ENCODE data around the gene GATA6. TPM values are rescaled to one million over a fixed set of nuclear protein-coding genes. Genes with fewer than 3 reads are reported as not detected.
A peak's percentile ranks its signal among the peaks of the same experiment; 100 is the strongest.
"Not testable (repeated sequence)": the region's sequence is repeated elsewhere in the genome, so short reads cannot be mapped to it uniquely, and the experiment has no call there.

GATA6 gene
- total RNA-seq, 1 experiment from 2014 or later: 7.5 TPM

DNA sequence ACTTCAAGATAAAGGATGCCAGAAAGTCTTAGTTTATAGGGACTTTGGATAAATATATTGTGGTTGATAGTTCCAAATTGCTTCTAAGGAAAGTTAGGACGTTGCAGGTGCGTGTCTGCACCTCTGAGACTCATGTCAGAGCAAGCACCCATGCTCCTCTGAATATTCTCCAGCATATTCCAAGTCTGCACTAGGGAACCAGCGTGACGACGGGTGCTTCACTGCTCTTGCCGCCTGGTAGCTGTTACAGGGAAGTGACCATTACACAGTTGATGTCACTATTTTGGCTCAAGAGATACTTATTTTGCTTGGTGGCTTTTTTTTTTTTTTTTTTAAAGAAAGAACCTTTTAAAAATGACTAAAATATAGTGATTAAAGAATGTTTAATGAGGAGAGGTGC, 35.6 kb downstream of the GATA6 start:
- DNase-seq (ENCODE audit: low spot score): no peak

DNA sequence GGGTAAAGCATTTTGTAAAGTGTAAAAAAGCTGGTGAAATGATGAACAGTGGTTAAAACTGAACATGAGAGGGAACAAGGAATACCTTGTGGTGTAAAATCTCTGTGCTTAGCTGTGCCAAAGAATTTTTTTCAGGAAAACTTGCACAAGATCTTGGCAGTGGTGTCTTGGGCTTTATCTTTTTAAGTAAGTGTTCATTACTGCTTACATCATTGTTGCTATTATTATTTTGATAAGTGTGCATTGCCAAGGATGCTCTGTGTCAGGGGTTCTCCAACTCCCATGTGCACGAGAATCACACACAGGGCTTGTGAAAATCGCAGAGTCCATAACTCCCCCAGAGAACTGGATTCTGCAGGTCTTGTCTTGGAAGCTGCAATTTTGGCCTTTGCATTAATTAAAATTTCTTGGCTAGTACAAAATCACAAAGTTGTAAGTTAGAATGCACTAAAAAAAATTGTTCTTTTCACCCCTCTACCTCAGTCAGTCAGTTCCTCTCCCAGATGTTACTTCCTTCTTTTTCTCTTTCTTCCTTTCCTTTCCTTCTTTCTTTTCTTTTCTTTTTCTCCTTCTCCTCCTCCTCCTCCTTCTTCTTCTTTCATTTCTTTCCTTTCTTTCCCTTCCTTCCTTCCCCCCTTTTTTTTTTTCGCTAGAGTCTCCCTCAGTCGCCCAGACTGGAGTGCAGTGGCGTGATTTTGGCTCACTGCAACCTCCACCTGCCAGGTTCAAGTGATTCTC, 37.8 kb downstream of the GATA6 start:
- DNase-seq (ENCODE audit: low spot score): no peak

DNA sequence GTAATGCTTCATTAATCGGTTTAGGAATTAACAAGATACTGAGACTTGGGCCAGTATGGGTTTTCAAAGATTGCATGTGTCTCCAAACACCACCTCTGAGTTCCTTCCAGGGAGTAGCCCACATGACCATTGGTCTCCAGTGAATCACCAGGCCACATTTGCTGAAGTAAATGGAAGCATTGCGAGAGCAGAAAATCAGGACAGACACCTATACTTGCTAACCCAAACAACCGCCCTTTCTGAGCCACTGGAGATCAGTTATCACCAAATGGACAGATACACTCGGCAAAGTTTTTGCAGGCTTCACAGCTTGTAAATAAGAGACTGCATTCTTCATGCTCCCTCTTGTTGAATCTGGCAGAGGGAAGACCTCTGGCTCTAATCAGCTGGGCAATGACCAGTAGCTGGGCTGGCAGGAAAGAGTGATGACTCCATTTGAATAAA, 40.9 kb downstream of the GATA6 start:
- DNase-seq (ENCODE audit: low spot score): no peak

DNA sequence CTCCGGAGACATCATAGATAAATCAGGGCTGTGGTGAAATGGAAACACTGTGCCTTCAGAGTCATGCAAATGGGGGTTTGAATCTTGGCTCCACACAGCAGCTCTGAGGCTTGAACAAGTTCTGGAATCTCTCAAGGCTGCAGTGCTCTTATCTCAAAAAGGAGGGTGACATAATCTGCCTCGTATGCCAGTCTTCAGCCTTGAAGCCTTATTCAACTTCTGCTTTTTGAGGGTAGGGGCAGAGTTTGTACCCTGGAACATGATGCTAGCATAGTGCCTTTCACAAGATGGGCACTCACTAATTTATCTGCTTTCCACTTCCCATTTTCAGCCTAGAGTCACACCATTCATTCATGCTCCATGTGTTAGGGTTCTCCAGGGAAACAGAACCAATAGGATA, 42.3 kb downstream of the GATA6 start:
- DNase-seq (ENCODE audit: low spot score): no peak

DNA sequence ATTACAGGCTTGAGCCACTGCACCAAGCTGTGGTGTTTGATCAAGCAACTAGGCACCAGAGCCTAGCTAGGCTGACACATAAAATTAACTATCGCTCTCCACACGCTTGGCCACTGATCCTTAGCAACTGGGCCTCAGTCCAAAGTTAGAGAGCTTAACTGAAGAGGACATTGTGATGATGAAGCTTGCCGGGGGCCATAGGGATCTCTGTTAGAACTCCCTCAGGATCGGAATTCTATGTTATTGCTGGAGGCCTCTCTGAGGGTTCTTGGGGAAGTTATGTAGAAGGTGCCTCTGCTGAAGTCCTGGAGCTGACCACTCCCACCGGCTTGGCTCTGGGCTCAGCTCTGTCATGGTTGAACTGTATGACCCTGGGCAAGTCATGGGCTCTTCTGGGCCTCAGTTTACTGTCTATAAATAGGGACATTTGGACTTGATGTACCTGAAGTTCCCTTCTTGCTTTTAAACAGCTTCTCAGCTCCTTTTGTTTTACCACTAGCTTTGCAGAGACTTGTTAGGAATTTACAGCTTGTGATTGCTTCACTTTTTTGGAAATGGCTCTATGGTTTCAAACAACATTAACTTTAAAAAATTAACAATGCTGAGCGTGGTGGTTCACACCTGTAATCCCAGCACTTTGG, 44.1 kb downstream of the GATA6 start:
- DNase-seq (ENCODE audit: low spot score): no peak

DNA sequence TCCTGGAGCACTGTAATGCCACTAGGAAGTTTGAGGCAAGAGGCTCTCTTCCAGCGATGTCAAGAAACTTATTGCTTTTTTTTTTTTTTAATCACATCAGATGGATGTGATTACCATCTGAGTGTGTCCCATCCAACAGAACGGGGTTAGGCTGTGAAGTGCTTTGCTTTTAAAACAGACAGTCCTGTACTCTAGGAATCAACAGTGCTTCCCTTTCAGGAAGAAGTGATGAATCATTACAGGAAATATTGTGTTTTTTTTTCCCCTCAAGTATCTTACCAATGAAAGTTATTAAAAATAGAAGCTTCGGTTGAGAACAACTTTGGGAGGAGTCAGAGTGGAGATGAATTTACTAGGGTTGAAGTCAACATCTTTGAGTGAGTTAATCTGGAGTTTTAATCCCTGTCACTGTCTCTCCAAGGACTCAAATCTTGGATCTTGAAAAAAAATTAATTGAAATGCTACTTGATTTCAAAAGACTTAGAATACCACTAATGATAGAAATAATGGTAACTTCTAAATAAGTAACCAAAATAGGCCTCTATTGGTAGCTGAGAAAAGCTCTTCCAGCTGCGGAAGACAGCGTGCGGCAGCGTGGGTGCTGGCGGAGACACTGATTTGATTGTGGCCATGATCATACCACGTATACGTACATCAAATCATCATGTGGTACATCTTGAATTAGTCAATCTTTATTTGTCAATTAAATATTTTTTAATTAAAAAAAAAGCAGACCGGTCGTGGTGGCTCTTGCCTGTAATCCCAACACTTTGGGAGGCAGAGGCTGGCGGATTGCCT, 45.5 kb downstream of the GATA6 start:
- no peak for DNase-seq (ENCODE audit: low spot score)

DNA sequence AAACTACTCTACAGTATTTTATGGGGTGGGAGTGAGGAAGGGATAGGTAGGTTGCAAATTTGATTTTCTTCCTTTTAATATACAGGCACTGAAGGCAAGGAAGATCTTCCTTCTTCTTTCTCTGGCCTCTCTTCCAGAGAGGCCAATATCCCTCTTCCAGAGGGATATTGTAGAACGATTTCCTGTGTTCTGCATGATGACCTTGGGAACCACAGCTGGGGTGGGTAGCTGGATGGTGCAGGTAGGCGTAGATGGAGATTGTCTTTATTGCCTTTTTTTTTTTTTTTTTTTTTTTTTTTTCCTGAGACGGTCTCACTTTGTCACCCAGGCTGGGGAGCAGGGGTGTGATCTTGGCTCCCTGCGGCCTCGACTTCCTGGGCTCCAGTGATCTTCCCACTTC, 49.4 kb downstream of the GATA6 start:
- no peak for DNase-seq (ENCODE audit: low spot score)

DNA sequence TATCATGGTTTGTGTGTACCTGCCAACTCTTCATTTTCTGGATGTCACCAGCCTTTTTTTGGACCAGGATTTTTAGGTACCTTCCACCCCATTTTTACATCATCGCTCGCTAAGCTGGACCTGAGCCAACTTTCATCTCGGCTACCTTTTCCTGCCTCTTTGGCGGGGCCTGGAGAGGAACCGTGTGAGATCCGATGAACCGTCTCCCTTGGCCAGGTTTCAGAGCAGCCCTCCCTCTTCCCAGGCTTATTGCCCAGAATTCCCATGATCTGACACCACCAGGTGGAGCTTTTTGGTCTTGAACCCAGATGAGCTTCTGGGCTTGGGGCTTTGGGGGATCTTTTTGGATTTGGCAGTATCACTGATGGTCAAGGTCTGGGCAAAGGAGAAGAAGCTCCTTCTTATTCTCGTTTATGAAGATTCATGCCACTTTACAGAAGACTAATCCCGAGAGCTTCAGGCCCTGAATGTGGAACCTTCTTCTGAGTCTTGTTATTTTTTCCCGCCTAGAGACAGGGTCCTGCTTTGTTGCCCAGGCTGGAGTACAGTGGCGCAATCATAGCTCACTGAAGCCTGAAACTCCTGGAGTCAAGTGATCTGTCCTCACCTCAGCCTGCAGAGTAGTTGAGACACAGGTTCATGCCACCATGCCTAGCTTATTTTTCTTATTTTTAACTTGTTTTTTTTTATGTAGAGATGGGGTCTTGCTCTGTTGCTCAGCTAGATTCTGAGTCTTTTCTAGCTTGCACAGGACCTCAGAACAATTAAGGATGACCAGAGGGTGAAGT, 50.4 kb downstream of the GATA6 start:
- DNase-seq (ENCODE audit: low spot score): no peak

DNA sequence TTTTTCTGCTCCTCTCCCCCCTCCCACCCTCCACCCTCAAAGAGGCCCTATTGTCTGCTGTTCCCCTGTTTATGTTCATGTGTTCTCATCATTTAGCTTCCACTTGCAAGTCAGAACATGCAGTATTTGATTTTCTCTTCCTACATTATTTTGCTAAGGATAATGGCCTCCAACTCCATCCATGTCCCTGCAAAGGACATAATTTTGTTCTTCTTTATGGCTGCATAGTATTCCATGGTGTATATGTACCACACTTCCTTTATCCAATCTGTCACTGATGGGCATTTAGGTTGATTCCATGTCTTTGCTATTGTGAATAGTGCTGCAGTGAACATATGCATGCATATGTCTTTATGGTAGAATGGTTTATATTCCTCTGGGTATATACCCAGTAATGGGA, 51.2 kb downstream of the GATA6 start:
- DNase-seq (ENCODE audit: low spot score): not testable (repeated sequence)

DNA sequence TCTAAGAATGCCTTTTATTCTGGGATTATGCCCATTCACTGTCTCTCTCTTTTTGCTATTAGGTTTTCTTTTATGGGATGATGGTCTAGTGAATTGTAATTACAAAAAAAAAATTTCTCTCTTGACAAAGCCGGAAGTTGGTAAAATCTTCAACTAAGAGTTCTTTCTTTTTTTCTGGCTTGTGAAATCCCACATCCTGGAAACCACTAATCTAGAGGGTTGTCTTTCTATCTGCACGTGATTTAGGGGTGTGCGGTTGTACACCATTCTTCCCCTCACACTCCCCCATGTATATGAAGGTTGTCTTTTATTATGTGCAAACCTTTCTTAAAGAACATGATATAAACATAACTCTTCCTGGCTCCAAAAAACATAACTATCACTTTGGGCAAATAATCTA, 52.0 kb downstream of the GATA6 start:
- no peak for DNase-seq (ENCODE audit: low spot score)

DNA sequence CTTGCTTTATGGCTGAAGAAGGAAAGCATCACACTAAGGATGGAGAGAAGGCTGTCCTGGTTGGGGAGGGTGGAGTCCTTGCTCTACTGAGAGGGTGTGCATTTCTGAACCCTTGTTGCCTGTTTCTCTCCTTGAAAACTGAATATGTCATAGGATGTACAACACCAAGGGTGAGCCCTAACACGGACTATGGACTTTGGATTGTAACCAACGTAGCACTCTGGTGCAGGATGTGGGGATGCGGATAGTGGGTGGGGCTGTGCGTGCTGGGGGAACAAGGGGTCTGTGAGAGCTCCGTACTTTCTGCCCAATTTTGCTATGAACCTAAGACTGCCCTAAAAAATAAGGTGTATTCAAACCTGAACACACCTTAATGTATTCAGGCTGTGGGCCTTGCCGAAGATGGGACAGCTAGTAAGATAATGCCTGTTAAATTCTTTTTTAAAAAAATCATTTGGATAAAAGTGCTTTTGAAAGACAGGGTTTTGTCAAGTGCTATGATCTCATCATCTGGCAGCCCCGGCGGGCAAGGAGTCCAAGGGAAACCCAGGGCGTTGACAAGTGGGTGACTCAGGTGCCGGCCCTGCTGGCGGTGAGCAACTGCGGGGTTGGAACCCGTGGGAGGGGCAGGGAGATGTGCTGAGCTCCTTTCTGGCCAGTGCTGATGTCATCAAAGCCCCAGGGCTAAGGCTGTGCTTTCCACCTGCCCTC, 54.0 kb downstream of the GATA6 start:
- peak; percentile 93 for DNase-seq (ENCODE audit: low spot score)

DNA sequence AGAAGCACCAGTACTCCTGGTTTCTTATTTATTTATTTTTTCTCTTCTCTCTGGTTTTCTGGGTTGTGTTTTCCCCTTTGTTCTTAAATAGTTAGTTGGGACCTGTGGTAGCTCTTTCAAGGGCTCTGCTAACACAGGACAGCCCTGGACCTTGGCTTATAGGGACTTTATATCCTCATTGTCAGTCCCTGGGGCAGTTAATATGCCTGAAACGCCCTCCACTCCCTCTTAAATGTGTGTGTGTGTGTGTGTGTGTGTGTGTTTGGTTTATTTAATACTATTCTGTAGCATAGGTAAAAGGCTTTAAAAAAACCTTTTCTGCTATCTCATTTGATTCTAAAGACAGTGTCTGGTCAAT, 54.6 kb downstream of the GATA6 start:
- no peak for DNase-seq (ENCODE audit: low spot score)

DNA sequence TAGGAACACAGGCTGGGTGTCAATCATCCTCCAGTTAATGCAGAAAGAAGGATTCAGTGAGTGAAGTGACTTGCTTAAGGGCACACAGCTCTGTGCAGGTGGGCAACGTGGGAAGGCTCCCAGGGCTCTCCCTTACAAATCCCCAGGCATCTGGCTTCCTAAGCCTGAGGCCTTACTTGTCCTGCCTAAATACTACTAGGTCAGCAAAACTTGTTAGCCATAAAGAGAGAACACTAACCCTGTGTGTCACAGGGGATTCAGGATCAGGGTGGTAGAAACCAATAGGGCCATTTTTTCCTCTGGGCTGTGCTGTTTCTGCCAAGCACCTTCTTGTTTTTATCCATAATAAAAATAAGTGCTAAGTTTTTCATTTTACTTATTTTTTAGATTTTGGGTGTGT, 55.0 kb downstream of the GATA6 start:
- no peak for DNase-seq (ENCODE audit: low spot score)

DNA sequence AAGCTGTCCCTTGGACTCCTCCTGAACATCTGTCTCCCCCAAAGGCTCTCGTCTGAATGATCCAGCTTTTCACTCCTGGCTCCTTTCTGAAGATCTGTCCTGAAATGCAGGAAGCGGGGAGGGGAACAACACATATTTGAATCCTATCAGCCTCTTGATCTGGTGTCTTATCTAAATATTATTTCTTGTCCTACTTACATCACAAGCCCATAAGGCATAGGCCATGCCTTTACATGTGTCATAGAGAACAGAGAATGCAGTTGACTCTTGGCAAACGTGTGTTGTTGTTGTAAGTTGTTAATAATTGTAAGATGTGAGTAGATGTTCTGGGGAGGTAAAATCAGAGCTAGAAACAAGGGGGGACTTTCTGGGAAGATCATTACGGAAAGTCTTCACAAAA, 57.4 kb downstream of the GATA6 start:
- no peak for DNase-seq (ENCODE audit: low spot score)

DNA sequence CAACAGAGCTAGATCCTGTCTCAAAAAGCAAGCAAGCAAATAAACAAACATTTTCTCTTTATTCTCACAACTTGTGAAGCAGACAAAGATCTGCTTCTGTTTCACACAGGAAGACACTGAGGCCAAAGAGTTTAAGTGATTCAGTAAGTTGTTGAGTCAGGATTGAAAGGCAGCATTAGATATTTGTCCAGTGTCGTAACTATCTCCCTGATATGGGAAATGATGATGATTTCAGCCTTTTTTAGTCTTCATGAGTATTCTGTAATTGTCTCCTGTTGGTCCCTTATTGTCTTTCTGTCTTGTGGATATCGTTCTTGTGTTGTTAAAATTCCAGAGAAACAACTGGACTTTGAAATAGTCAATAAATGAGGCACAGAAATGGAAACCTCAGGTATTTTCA, 59.6 kb downstream of the GATA6 start:
- no peak for DNase-seq (ENCODE audit: low spot score)

DNA sequence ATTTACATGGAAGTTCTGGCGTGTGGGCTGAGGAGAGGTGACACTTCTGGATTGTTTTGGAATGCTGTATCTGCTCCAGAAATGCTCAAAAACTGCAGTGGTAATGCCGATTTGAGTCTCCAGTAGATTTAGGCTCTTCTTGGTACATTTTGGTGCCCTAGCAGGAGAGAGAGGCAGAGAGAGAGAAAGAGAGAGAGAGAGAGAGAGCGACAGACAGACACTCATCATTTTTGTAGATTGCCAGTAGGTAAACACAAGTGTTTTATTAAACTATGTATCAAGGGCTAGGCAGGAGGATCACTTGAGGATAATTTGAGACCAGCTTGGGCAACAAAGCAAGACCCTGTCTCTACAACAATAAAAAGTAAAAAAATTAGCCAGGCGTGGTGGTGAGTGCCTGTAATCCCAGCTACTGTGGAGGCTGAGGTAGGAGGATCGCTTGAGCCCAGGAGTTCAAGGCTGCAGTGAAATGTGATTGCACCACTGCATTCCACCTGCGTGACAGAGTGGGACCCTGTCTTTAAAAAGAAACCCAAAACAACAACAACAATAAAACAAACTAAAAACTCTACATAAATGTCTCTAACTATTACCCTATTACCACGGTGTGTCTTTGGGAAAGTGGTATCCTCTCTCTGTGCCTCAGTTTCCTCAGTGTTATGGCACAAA, 60.2 kb downstream of the GATA6 start:
- no peak for DNase-seq (ENCODE audit: low spot score)

DNA sequence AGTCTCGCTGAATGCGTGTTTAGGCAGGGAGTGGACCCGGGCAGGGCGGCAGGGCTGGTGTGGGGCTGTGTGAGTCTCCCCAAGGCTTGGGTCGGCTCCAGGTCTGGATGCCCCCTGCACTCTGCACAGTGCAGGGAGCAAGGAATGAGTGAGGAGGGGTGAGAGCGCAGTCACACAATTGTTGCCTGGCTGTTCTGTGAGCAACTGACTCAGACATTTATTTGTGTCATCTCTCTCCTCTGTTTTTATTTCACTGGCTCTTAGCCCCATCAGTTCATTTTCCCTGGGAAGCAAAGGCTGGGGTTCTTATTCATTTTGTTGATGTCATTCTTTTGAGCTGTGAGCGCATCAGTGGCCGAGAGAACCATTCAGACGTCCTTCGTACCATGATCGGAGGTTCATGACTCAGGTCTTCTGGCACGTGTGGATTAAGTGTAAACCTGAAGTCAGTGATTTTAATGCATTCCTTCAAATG, 61.1 kb downstream of the GATA6 start:
- DNase-seq (ENCODE audit: low spot score): peak; percentile 35

DNA sequence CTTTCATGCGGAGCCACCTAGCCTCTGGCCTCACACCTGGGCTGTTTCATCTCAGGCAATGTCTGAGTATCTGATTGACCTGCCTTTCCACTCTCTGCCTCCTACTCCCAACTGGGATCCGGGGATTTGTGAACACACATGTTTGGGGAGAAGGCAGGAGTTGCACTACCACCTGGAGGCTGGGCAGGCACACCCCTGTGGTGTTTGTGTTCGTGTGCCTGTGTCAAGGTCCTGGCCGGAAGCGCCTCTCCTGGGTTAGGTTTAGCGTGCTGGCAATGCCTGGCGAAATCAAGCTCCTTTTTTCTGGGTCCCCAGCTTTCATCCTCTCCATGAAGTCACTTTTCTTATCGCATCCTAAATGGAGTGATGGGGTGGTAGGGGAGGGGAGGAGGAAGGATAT, 63.9 kb downstream of the GATA6 start:
- DNase-seq (ENCODE audit: low spot score): no peak

DNA sequence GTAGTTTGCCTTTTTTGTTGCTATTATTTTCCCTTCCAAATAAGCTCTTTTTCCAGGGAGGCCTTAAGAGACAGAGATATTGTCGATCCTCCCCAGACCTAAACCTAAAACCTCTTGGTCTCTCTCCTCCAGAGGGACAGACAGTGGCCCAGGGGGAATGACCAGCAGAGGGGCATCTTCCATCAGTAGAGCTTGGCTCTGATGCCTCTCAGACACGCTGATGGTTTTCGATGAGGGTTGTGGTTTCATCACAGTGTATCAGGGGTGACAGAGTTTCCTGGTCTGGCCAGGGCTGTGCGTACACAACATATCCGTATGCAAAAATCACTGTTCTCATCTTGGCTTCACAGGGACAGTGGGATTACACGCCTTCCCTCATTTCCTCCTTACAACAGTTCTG, 68.6 kb downstream of the GATA6 start:
- no peak for DNase-seq (ENCODE audit: low spot score)

DNA sequence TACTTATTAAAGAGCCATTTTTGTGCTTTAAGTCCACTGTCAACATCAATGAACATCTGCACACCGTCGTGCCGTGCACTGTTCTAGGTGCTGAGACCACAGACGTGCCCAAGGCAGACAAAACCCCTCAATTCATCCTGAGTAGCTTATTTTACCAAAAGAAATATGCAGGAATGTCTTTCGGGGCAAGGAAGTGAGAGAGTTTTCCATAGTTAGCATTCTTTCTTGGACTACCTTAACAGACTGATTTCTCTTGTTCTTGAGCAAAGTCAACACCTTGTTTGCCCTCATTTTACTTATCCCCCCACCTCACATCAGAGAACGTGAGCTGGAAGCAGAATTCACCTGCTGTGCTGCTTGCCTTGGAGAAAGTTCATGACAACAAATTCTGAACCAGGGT, 69.3 kb downstream of the GATA6 start:
- no peak for DNase-seq (ENCODE audit: low spot score)

DNA sequence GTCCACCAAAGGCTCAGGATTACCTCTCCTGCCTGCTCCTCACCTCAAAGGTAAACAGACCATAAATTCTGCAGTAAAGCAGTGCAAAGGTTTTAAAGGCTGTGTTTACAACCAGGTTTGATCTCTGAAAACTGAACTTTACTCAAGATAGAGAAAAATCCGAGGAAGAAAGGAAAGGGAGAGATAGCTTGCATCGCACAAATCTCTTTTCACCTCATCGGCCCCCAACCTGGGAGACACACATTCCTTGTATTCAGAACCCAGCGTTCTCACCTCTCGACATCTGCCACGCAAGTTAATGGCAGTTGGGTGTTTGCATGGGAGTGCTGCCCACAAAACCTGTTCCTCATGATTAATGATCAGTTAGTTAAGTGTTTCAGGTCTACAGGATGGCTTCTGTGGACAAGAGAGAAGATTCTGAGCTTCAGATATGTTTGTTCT, 72.6 kb downstream of the GATA6 start:
- no peak for DNase-seq (ENCODE audit: low spot score)
